Thoracic aorta (tissue), 2 donors: Measurements from ENCODE around the gene P2RY12. TPM values are rescaled to one million over a fixed set of nuclear protein-coding genes. Genes with fewer than 3 reads are reported as not detected.

Source experiments
- ATAC-seq: fragments of 150-250 bp; one replicate; pipeline ENCODE4 v1.8.0; 2017; ENCODE audit warnings: low read depth; ENCODE audit not compliant: insufficient number of reproducible peaks, low FRiP score
- DNase-seq: peaks from one replicate; pipeline ENCODE4 v3.0.0-alpha.2; 2020; ENCODE audit warnings: low spot score
- H3K27ac ChIP-seq, 2 donors: fragments of 200-600 bp; sonication (generic); 1 replicate in 1 of 2; 2 replicates in 1 of 2; pipeline ENCODE4 v1.5.1; 2016; ENCODE audit warnings: mild to moderate bottlenecking in 2 of 2, moderate library complexity in 2 of 2
- H3K27me3 ChIP-seq: fragments of 200-600 bp; sonication (generic); replicated peaks from 2 replicates; pipeline ENCODE4 v1.6.0; 2016; ENCODE audit warnings: mild to moderate bottlenecking; ENCODE audit not compliant: insufficient read depth
- H3K36me3 ChIP-seq: fragments of 200-600 bp; sonication (generic); one replicate; pipeline ENCODE4 v1.5.1; 2016
- H3K4me1 ChIP-seq, 2 donors: fragments of 200-600 bp; sonication (generic); 1 replicate in 1 of 2; 2 replicates in 1 of 2; pipeline versions ENCODE4 v1.5.1 to v1.6.0; 2016; ENCODE audit warnings: low read depth in 2 of 2, mild to moderate bottlenecking in 1 of 2; ENCODE audit not compliant: control insufficient read depth in 1 of 2
- H3K4me3 ChIP-seq: fragments of 200-600 bp; sonication (generic); 2 replicates; pipeline ENCODE4 v1.5.1; 2016; ENCODE audit warnings: mild to moderate bottlenecking
- H3K9me3 ChIP-seq: fragments of 200-600 bp; sonication (generic); 2 replicates; pipeline ENCODE4 v1.5.1; 2016
- total RNA-seq, 2 donors: library from RNA; depleted of rRNA; stranded (reverse); fragments of >200 nt; gene quantifications; one replicate each; pipeline versions ENCODE4 v1.1.0 to v1.2.3, GENCODE V29; 2016
- TF ChIP-seq, protein P1 (sequence below): fragments of 200-600 bp; sonication (generic); IDR thresholded peaks from one replicate; pipeline ENCODE4 v1.5.1; 2019; ENCODE audit warnings: antibody characterized with exemption

P2RY12 gene
- total RNA-seq, 2 donors from 2014 or later: 2.2 to 10.7 TPM

DNA sequence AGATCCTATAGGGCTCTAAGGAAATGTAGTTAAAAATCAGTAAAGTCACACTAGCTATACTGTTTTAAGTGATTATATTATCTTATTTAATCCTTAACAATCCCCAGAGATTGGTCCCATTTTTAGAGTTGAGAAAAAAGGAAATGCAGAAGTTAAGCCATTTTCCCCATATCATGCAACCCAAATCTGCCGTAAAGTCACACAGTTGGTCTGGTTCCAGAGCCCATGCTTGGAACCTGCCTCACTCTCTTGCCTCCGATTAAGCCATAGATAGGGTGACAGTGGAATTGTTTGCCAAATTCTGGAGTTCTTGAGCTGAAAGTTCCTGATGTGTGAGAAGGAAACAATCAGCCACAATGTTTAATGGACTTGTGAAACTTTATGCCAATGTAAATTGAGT, 52.9 kb downstream of the P2RY12 start:
- H3K4me1 ChIP-seq: no peaks in the 10 kb centered on the region
- TF ChIP-seq, protein P1, sequence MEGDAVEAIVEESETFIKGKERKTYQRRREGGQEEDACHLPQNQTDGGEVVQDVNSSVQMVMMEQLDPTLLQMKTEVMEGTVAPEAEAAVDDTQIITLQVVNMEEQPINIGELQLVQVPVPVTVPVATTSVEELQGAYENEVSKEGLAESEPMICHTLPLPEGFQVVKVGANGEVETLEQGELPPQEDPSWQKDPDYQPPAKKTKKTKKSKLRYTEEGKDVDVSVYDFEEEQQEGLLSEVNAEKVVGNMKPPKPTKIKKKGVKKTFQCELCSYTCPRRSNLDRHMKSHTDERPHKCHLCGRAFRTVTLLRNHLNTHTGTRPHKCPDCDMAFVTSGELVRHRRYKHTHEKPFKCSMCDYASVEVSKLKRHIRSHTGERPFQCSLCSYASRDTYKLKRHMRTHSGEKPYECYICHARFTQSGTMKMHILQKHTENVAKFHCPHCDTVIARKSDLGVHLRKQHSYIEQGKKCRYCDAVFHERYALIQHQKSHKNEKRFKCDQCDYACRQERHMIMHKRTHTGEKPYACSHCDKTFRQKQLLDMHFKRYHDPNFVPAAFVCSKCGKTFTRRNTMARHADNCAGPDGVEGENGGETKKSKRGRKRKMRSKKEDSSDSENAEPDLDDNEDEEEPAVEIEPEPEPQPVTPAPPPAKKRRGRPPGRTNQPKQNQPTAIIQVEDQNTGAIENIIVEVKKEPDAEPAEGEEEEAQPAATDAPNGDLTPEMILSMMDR: no peak
- no peak overlapping the region for H3K27ac ChIP-seq
- no peaks in the 10 kb centered on the region for H3K36me3 ChIP-seq
- ATAC-seq (no peak), DNase-seq (no peak)
- no peak overlapping the region for H3K4me3 ChIP-seq
- H3K27me3 ChIP-seq: no peaks in the 10 kb centered on the region
- no peaks in the 10 kb centered on the region for H3K9me3 ChIP-seq

DNA sequence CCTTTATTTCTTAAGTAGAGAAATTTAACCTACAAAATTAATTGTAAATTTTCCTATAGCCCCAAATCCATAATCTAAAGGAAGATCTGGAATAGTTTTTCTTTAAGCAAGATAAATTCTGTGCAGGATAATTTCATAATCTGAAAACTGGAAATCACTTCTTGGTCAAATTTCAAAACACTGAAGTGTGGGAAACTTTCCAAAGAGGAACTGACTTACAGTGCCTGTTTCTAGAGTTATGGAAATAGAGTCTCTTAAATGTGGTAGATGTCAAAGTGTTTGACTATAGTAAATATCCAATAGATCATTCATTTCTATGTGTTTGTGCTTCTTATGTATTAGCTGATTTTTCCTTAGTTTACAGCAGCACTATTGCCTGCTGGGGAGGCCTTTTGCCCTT, 53.7 kb downstream of the P2RY12 start:
- ATAC-seq (no peak), DNase-seq (no peak)
- H3K4me1 ChIP-seq: no peaks in the 10 kb centered on the region
- H3K27me3 ChIP-seq: no peaks in the 10 kb centered on the region
- no peak overlapping the region for H3K4me3 ChIP-seq
- H3K9me3 ChIP-seq: no peaks in the 10 kb centered on the region
- no peaks in the 10 kb centered on the region for H3K36me3 ChIP-seq
- TF ChIP-seq, protein P1: no peak
- no peak overlapping the region for H3K27ac ChIP-seq

DNA sequence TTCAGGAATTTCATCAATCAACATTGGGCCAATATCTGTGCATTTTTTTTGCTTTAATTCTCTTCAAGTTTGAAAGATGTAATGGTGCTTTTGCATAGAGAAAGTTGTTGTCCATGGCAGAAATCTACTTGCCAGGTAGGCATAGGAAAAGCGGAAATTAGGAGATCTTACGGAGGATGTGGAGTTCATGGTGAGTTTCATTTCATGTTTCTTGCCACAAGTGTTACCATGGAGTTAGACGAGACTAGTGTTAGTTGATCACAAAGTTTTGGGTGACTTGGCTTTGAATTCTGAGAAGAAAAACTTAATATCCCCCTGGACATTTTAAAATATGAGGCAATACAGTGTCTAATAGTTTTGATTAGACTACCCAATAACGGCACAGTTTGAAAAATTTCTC, 54.2 kb downstream of the P2RY12 start:
- DNase-seq (no peak), ATAC-seq (no peak)
- TF ChIP-seq, protein P1: no peak
- Histone ChIP-seq H3K4me1 (no peaks in the 10 kb centered on the region), H3K27ac (no peak overlapping the region), H3K27me3 (no peaks in the 10 kb centered on the region), H3K9me3 (no peaks in the 10 kb centered on the region), H3K4me3 (no peak overlapping the region), H3K36me3 (no peaks in the 10 kb centered on the region)

DNA sequence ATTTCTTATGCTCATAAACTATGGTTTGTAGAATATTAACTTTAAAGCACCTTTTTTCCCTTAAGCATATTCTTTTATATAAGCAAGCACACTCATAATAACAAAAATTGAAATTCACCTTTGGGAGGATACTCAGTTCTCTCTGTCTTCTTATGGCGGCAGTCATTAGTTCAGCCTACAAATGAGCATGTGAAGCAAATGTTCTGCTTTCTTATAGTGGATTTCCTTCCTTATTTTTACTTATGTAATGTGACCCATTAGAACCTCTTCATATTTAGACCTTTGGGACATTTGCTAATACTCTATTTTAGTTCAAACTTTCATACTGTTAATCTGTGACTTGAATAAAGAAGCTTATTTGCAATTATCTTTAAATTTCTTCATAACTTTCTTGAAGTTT, 55.2 kb downstream of the P2RY12 start, which contains the start of gene P2RY13:
P2RY13 (minus strand) TSS at position 187 of the 400 bp plus-strand sequence; CDS start at position 166, 21 bp downstream.
- Histone ChIP-seq H3K4me3 (peak within 1 kb of the TSS; percentile 45), H3K36me3 (no peaks in the 10 kb centered on the region), H3K27ac (no peak within 1 kb of the TSS), H3K27me3 (no peaks in the 10 kb centered on the region), H3K9me3 (no peaks in the 10 kb centered on the region), H3K4me1 (no peaks in the 10 kb centered on the region)
- ATAC-seq (no peak), DNase-seq (no peak)
- TF ChIP-seq, protein P1: no peak

DNA sequence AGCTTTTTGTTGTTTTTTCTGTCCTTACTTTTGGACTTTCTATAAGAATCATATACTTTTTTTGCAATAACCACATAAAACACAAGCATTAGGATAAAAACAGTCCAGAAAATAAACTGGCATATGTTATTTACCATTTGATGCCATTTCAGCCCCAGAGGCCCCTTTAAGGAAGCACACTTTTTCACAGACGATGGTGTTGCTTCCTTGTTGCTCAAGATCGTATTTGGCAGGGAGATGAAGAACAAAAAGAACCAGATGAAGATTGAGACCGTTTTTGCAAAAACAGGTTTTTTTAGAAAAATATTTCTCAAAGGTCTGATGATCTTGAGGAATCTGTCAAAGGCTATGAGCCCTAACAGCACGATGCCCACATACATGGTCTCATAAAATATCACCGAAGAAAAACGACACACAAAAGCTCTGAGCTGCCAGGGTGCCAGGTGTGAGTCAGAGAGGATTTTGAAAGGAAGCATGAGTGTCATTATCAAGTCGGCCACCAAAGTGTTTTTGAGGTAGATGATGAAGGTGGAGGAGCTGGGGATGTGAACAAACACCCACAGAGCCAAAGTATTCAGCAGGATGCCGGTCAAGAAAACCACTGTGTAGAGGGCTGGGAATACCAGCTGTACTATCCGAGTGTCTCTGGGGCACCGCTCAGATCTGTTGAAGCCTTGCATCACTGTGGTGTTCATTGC, 56.1 kb downstream of the P2RY12 start:
- ATAC-seq (no peak), DNase-seq (no peak)
- Histone ChIP-seq H3K36me3 (no peaks in the 10 kb centered on the region), H3K4me1 (no peaks in the 10 kb centered on the region), H3K27ac (no peak overlapping the region), H3K4me3 (peak overlapping the region; percentile 45), H3K27me3 (no peaks in the 10 kb centered on the region), H3K9me3 (no peaks in the 10 kb centered on the region)
- TF ChIP-seq, protein P1: no peak
